B cell (primary cell): Measurements from ENCODE around the gene DSN1. TPM values are rescaled to one million over a fixed set of nuclear protein-coding genes. Genes with fewer than 3 reads are reported as not detected.

Source experiments
- ATAC-seq: fragments of 200-7000 bp; cut with Tn5 transposase; one replicate; pipeline ENCODE4 v1.10.0; 2021; ENCODE audit warnings: low read depth, mild to moderate bottlenecking, moderate number of reproducible peaks, moderate library complexity
- CTCF ChIA-PET: fragments of 350-600 bp; sonication (Branson Sonifier 250); formaldehyde crosslinking; loops from one replicate; lab custom pipeline; 2021; ENCODE audit warnings: antibody characterized with exemption, inconsistent platforms; lab: Charles Lee
- POLR2A ChIA-PET: fragments of 350-600 bp; sonication (Branson Sonifier 250); formaldehyde crosslinking; loops from one replicate; lab custom pipeline; 2021; ENCODE audit warnings: antibody characterized with exemption; lab: Charles Lee
- DNase-seq: peaks from one replicate; pipeline ENCODE4 v3.0.0; 2013
- H2AFZ ChIP-seq: 2 replicates; pipeline ENCODE4 v1.6.1; 2012; ENCODE audit warnings: mild to moderate bottlenecking, low read depth, low read length; ENCODE audit not compliant: insufficient read depth, poor library complexity, severe bottlenecking
- H3K27ac ChIP-seq, 2 donors: 1 replicate in 1 of 2; 2 replicates in 1 of 2; pipeline ENCODE4 v1.5.1; 2012 to 2013; ENCODE audit warnings: low read length in 2 of 2, mild to moderate bottlenecking in 2 of 2, moderate library complexity in 1 of 2
- H3K27me3 ChIP-seq, 4 experiments: fragments of 200-600 bp in 1 of 4; sonication (generic) in 1 of 4; replicated peaks in 1 of 4; 1 replicate in 2 of 4; 2 replicates in 2 of 4; pipeline versions ENCODE4 v1.6.1 to v1.7.0; 2013 to 2016; ENCODE audit warnings: low read length in 3 of 4, mild to moderate bottlenecking in 2 of 4, mixed read lengths in 1 of 4, moderate library complexity in 1 of 4; ENCODE audit not compliant: insufficient read depth in 4 of 4, control insufficient read depth in 3 of 4; ENCODE audit errors: control extremely low read depth in 1 of 4
- H3K36me3 ChIP-seq, 2 experiments: replicated peaks in 1 of 2; 1 replicate in 1 of 2; 2 replicates in 1 of 2; pipeline versions ENCODE4 v1.6.1 to v1.7.1; 2013; ENCODE audit warnings: low read length in 1 of 2; ENCODE audit not compliant: insufficient read depth in 2 of 2, control insufficient read depth in 1 of 2; ENCODE audit errors: control extremely low read depth in 1 of 2, extremely low read depth in 1 of 2
- H3K4me1 ChIP-seq, 2 donors: fragments of 200-600 bp in 1 of 2; sonication (generic) in 1 of 2; 1 replicate in 1 of 2; 2 replicates in 1 of 2; pipeline versions ENCODE4 v1.5.1 to v1.6.1; 2013 to 2017; ENCODE audit warnings: low read length in 2 of 2; ENCODE audit not compliant: control insufficient read depth in 2 of 2, insufficient read depth in 2 of 2
- H3K4me2 ChIP-seq: replicated peaks from 2 replicates; pipeline ENCODE3; 2012; ENCODE audit warnings: mild to moderate bottlenecking, low read depth, low read length; ENCODE audit not compliant: poor library complexity, severe bottlenecking
- H3K4me3 ChIP-seq, 5 experiments: fragments of 200-600 bp in 1 of 5; sonication (generic) in 1 of 5; 1 replicate in 3 of 5; 2 replicates in 2 of 5; pipeline versions ENCODE4 v1.5.1 to v1.7.0; 2011 to 2016; ENCODE audit warnings: low read length in 4 of 5, mild to moderate bottlenecking in 4 of 5, low read depth in 2 of 5, control low read depth in 1 of 5, moderate library complexity in 1 of 5; ENCODE audit not compliant: insufficient read depth in 1 of 5; ENCODE audit errors: control extremely low read depth in 1 of 5, extremely low read depth in 1 of 5
- H3K79me2 ChIP-seq: fragments of 200-600 bp; sonication (generic); one replicate; pipeline ENCODE4 v1.6.0; 2016; ENCODE audit warnings: low read length; ENCODE audit not compliant: control insufficient read depth, insufficient read depth
- H3K9ac ChIP-seq: fragments of 200-600 bp; sonication (generic); 2 replicates; pipeline ENCODE4 v1.6.1; 2017; ENCODE audit warnings: mild to moderate bottlenecking, low read length, moderate library complexity
- H3K9me3 ChIP-seq, 3 donors: one replicate each; pipeline versions ENCODE4 v1.6.1 to v1.7.1; 2013; ENCODE audit warnings: low read length in 2 of 3; ENCODE audit not compliant: control insufficient read depth in 2 of 3, insufficient read depth in 1 of 3; ENCODE audit errors: control extremely low read depth in 1 of 3
- H4K20me1 ChIP-seq: 2 replicates; pipeline ENCODE4 v1.6.0; 2012; ENCODE audit warnings: mild to moderate bottlenecking, low read length; ENCODE audit not compliant: insufficient read depth, control insufficient read depth, poor library complexity, severe bottlenecking
- H3K27ac Mint-ChIP-seq: one replicate; pipeline ENCODE4 v1.8.0; 2021; ENCODE audit warnings: mixed read lengths
- H3K27me3 Mint-ChIP-seq: one replicate; pipeline ENCODE4 v1.8.0; 2021; ENCODE audit warnings: mixed read lengths
- H3K4me1 Mint-ChIP-seq: one replicate; pipeline ENCODE4 v1.8.0; 2021; ENCODE audit warnings: mixed read lengths
- H3K4me3 Mint-ChIP-seq: one replicate; pipeline ENCODE4 v1.8.0; 2021; ENCODE audit warnings: mixed read lengths
- H3K9me3 Mint-ChIP-seq: one replicate; pipeline ENCODE4 v1.8.0; 2022; ENCODE audit warnings: mixed read lengths; ENCODE audit not compliant: insufficient read depth
- CTCF ChIP-seq: fragments of 200-600 bp; IDR thresholded peaks from one replicate; pipeline ENCODE4 v1.8.0; 2022; ENCODE audit warnings: antibody characterized with exemption, mild to moderate bottlenecking
- EZH2 ChIP-seq: IDR thresholded peaks from 2 replicates; pipeline ENCODE4 v1.6.1; 2012; ENCODE audit warnings: borderline replicate concordance, low read depth, mild to moderate bottlenecking, moderate library complexity, low read length; ENCODE audit not compliant: insufficient read depth, poor library complexity, severe bottlenecking
- WGBS: methylation state at CpG from one replicate; pipeline ENCODE4 v1.1.5; 2013; ENCODE audit warnings: missing lambda C conversion rate; ENCODE audit not compliant: insufficient coverage; 5-methylcytosine and 5-hydroxymethylcytosine counted together
- intact Hi-C: fragments of 100-400 bp; cut with micrococcal nuclease; formaldehyde crosslinking; loops from one replicate; pipeline ENCODE4 v1.10.0; 2022
- polyA minus RNA-seq: library from RNA; depleted of rRNA, polyadenylated mRNA; stranded (reverse); fragments of >200 nt; gene quantifications from 2 replicates; pipeline ENCODE4 v1.2.3, GENCODE V29; 2012
- polyA plus RNA-seq: library from polyadenylated mRNA; depleted of rRNA; stranded (reverse); fragments of >200 nt; gene quantifications from 2 replicates; pipeline ENCODE4 v1.2.3, GENCODE V29; 2012
- total RNA-seq, 2 donors: library from RNA; stranded (reverse); fragments of 120-200 nt in 1 of 2; gene quantifications; 1 replicate in 1 of 2; 2 replicates in 1 of 2; pipeline versions ENCODE4 v1.2.3 to v1.2.4, GENCODE V29; 2013 to 2022

DSN1 gene, protein sequence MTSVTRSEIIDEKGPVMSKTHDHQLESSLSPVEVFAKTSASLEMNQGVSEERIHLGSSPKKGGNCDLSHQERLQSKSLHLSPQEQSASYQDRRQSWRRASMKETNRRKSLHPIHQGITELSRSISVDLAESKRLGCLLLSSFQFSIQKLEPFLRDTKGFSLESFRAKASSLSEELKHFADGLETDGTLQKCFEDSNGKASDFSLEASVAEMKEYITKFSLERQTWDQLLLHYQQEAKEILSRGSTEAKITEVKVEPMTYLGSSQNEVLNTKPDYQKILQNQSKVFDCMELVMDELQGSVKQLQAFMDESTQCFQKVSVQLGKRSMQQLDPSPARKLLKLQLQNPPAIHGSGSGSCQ
- total RNA-seq (17.1 and 18.4 TPM in 2 replicates), polyA plus RNA-seq (13.2 and 17.3 TPM in 2 replicates), polyA minus RNA-seq (9.7 and 15.3 TPM in 2 replicates)
- total RNA-seq (2013): 21.6 TPM

- Histone ChIP-seq H3K27ac (peak within 1 kb of the TSS; percentile 77 to 92), H3K79me2 (peaks cover 24% of the 10 kb centered on the region), H2AFZ (peak within 1 kb of the TSS; percentile 99), H3K4me2 (peak within 1 kb of the TSS; percentile 87), H3K36me3 (peaks cover 0 to 7% of the 10 kb centered on the region in 2 experiments), H3K4me1 (peaks cover 8 to 16% of the 10 kb centered on the region in 2 donors), H3K9me3 (no peaks in the 10 kb centered on the region), H3K27me3 (no peaks in the 10 kb centered on the region), H3K9ac (peak within 1 kb of the TSS; percentile 76), H3K4me3 (peak within 1 kb of the TSS; percentile 84 to 96 (median 92)), H4K20me1 (no peaks in the 10 kb centered on the region)
- Mint-ChIP-seq H3K27me3 (no peaks in the 10 kb centered on the region), H3K9me3 (no peaks in the 10 kb centered on the region), H3K27ac (peak within 1 kb of the TSS; percentile 99), H3K4me1 (peaks cover 33% of the 10 kb centered on the region), H3K4me3 (peak within 1 kb of the TSS; percentile 89)
- DNase-seq: peak; percentile 98
- WGBS: under 1% methylated on average over 60 of the region's 61 CpGs
- POLR2A ChIA-PET: interaction anchor here (0.6 to 1.5 kb wide), 6 partner anchors 16 to 168 kb away, joined by 3 to 6 read pairs (median 4); partner anchors contain the start of genes NDRG3 and RAB5IF
- no peak for TF ChIP-seq EZH2
- no peak for TF ChIP-seq CTCF
- CTCF ChIA-PET: interaction anchor here (0.6 to 2.9 kb wide), 22 partner anchors 16 to 168 kb away, joined by 3 to 13 read pairs (median 4); partner anchors contain the start of genes NDRG3 and RAB5IF
- ATAC-seq: peak; percentile 86
- intact Hi-C loops: loop anchor here (1.0 to 5.0 kb wide), 8 partner anchors 17 to 821 kb away; partner anchors contain the start of genes NDRG3, RAB5IF, SAMHD1 and SCAND1
Observed at GRCh38 chr20:36773597-36774390, at the start of gene DSN1. TSS of gene DSN1 (minus strand) at chr20:36773763. CDS start at chr20:36771458, 2,305 bp downstream.
